HG03139 (cell line): ENCODE measurements around the gene RAE1.

Experiments
- ATAC-seq: cut with Tn5 transposase; IDR thresholded peaks from one replicate; pipeline ENCODE4 v1.9.1; 2021; ENCODE audit not compliant: unreplicated experiment

RAE1 gene

GRCh38 chr20:57398231-57398821 is 47.3 kb downstream of the RAE1 start:
- ATAC-seq = peak; percentile 43

GRCh38 chr20:57398901-57399535 is 48.0 kb downstream of the RAE1 start:
- ATAC-seq = no peak

- peak; percentile 30 for ATAC-seq
These were observed 48.6 kb downstream of the RAE1 start for GRCh38 chr20:57399587-57400155.

GRCh38 chr20:57400231-57400701 is 49.2 kb downstream of the RAE1 start:
- no peak for ATAC-seq

GRCh38 chr20:57400821-57401564 is 49.9 kb downstream of the RAE1 start:
- no peak for ATAC-seq

GRCh38 chr20:57401565-57401918 is 50.5 kb downstream of the RAE1 start:
- ATAC-seq = no peak

- ATAC-seq = no peak
These were observed 51.4 kb downstream of the RAE1 start for GRCh38 chr20:57402206-57403125.

- ATAC-seq = no peak
These were observed 52.2 kb downstream of the RAE1 start for GRCh38 chr20:57403216-57403615.

- ATAC-seq = no peak
These were observed 53.0 kb downstream of the RAE1 start for GRCh38 chr20:57404006-57404405.

GRCh38 chr20:57404419-57405072 is 53.5 kb downstream of the RAE1 start:
- ATAC-seq = no peak

- no peak for ATAC-seq
These were observed 54.4 kb downstream of the RAE1 start for GRCh38 chr20:57405236-57406016.

- no peak for ATAC-seq
These were observed 56.5 kb downstream of the RAE1 start for GRCh38 chr20:57407541-57407956.

GRCh38 chr20:57408131-57408530 is 57.1 kb downstream of the RAE1 start:
- no peak for ATAC-seq

GRCh38 chr20:57408536-57409233 is 57.6 kb downstream of the RAE1 start:
- no peak for ATAC-seq

- ATAC-seq = no peak
These were observed 58.2 kb downstream of the RAE1 start for GRCh38 chr20:57409316-57409671.

- no peak for ATAC-seq
These were observed 58.8 kb downstream of the RAE1 start for GRCh38 chr20:57409672-57410397.

GRCh38 chr20:57410398-57410920 is 59.4 kb downstream of the RAE1 start:
- no peak for ATAC-seq

GRCh38 chr20:57410924-57411323 is 59.9 kb downstream of the RAE1 start:
- no peak for ATAC-seq
